Measurements from ENCODE around the gene SUOX.
A peak's percentile ranks its signal among the peaks of the same experiment; 100 is the strongest.
"Not testable (repeated sequence)": the region's sequence is repeated elsewhere in the genome, so short reads cannot be mapped to it uniquely, and the experiment has no call there.

The SUOX gene

DNA sequence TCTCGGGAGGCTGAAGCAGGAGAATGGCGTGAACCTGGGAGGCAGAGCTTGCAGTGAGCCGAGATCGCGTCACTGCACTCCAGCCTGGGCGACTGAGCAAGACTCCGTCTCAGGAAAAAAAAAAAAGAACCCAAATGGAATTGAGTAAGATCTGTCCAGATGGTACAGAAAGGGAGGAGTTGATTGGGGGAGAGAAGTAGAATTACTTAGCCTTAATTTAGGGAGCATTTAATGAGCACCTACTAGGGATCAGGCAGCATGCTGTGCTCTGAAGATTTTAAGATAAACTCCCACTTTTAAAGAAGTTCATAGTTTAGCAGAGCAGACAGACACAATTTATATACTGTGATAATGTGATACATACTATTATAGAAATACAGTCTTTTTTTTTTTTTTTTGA lies 18.7 kb upstream of the SUOX start:
- DNase-seq: no peak
- Histone ChIP-seq H3K4me3 (ENCODE audit: low read length) (no peak overlapping the region), H2AK5ac (ENCODE audit: low read length) (no peak overlapping the region), H2BK120ac (ENCODE audit: low read depth, low read length) (no peak overlapping the region), H3K23ac (ENCODE audit: low read length) (no peak overlapping the region), H3K79me1 (ENCODE audit: low read length) (peaks cover 15% of the 10 kb centered on the region), H3K27me3 (ENCODE audit: insufficient read depth, low read length, poor library complexity) (no peaks in the 10 kb centered on the region), H3K9ac (ENCODE audit: low read length) (no peak overlapping the region), H4K5ac (ENCODE audit: low read length) (no peak overlapping the region), H3K4ac (ENCODE audit: low read depth, low read length) (no peak overlapping the region), H2BK15ac (replicated peaks; ENCODE audit: low read depth) (no peak overlapping the region), H3K27ac (ENCODE audit: low read depth, low read length) (no peak overlapping the region), H3K4me1 (ENCODE audit: control insufficient read depth, low read depth, low read length) (peaks cover 2% of the 10 kb centered on the region), H3K79me2 (ENCODE audit: control insufficient read depth, insufficient read depth, low read length) (peaks cover 27% of the 10 kb centered on the region), H3K36me3 (ENCODE audit: control insufficient read depth, insufficient read depth, low read length) (peaks cover 1% of the 10 kb centered on the region), H4K8ac (ENCODE audit: low read depth, low read length) (no peak overlapping the region), H3K56ac (ENCODE audit: low read length) (no peak overlapping the region), H3K18ac (ENCODE audit: low read length) (no peak overlapping the region), H2BK5ac (ENCODE audit: low read length) (no peak overlapping the region), H3K4me2 (ENCODE audit: low read length) (no peak overlapping the region)
- no CpG with 5 or more reads among the region's 7 CpGs for WGBS (ENCODE audit: extremely low coverage, insufficient coverage, low lambda C conversion rate)

GRCh38 chr12:55979069-55979468 lies 18.0 kb upstream of the SUOX start:
- H3K79me2 ChIP-seq (ENCODE audit: control insufficient read depth, insufficient read depth, low read length): peaks cover 27% of the 10 kb centered on the region

GRCh38 chr12:55981882-55982281 lies 15.2 kb upstream of the SUOX start:
- not testable (repeated sequence) for H3K23ac ChIP-seq (ENCODE audit: low read length); H2AK5ac ChIP-seq (ENCODE audit: low read length); H2BK120ac ChIP-seq (ENCODE audit: low read depth, low read length); H4K8ac ChIP-seq (ENCODE audit: low read depth, low read length); H3K56ac ChIP-seq (ENCODE audit: low read length); H3K79me2 ChIP-seq (ENCODE audit: control insufficient read depth, insufficient read depth, low read length); H3K4me2 ChIP-seq (ENCODE audit: low read length); H3K18ac ChIP-seq (ENCODE audit: low read length); H3K9ac ChIP-seq (ENCODE audit: low read length); H3K27me3 ChIP-seq (ENCODE audit: insufficient read depth, low read length, poor library complexity); H3K36me3 ChIP-seq (ENCODE audit: control insufficient read depth, insufficient read depth, low read length); H3K4me1 ChIP-seq (ENCODE audit: control insufficient read depth, low read depth, low read length); H3K27ac ChIP-seq (ENCODE audit: low read depth, low read length); H2BK15ac ChIP-seq (replicated peaks; ENCODE audit: low read depth); H2BK5ac ChIP-seq (ENCODE audit: low read length); H3K4me3 ChIP-seq (ENCODE audit: low read length); H4K5ac ChIP-seq (ENCODE audit: low read length); H3K4ac ChIP-seq (ENCODE audit: low read depth, low read length)
- DNase-seq: peak; percentile 13
- no CpG with 5 or more reads among the region's 5 CpGs for WGBS (ENCODE audit: extremely low coverage, insufficient coverage, low lambda C conversion rate)
- peaks cover 11% of the 10 kb centered on the region for H3K79me1 ChIP-seq (ENCODE audit: low read length)

More at GRCh38 chr12:55979069-55979468, 18.0 kb upstream of the SUOX start:
- no peak overlapping the region for H3K23ac ChIP-seq (ENCODE audit: low read length)
- H4K8ac ChIP-seq (ENCODE audit: low read depth, low read length): no peak overlapping the region
- no peak overlapping the region for H2BK5ac ChIP-seq (ENCODE audit: low read length)
- H3K27me3 ChIP-seq (ENCODE audit: insufficient read depth, low read length, poor library complexity): no peaks in the 10 kb centered on the region
- peaks cover 15% of the 10 kb centered on the region for H3K79me1 ChIP-seq (ENCODE audit: low read length)
- no CpG with 5 or more reads among the region's 3 CpGs for WGBS (ENCODE audit: extremely low coverage, insufficient coverage, low lambda C conversion rate)
- no peak overlapping the region for H2AK5ac ChIP-seq (ENCODE audit: low read length)
- H3K4me2 ChIP-seq (ENCODE audit: low read length): no peak overlapping the region
- H4K5ac ChIP-seq (ENCODE audit: low read length): no peak overlapping the region
- H3K4ac ChIP-seq (ENCODE audit: low read depth, low read length): no peak overlapping the region
- no peak overlapping the region for H2BK15ac ChIP-seq (replicated peaks; ENCODE audit: low read depth)
- peaks cover 2% of the 10 kb centered on the region for H3K4me1 ChIP-seq (ENCODE audit: control insufficient read depth, low read depth, low read length)
- H3K27ac ChIP-seq (ENCODE audit: low read depth, low read length): no peak overlapping the region
- DNase-seq: no peak
- H3K36me3 ChIP-seq (ENCODE audit: control insufficient read depth, insufficient read depth, low read length): peaks cover 1% of the 10 kb centered on the region
- no peak overlapping the region for H3K4me3 ChIP-seq (ENCODE audit: low read length)
- no peak overlapping the region for H3K18ac ChIP-seq (ENCODE audit: low read length)
- no peak overlapping the region for H3K9ac ChIP-seq (ENCODE audit: low read length)
- H3K56ac ChIP-seq (ENCODE audit: low read length): no peak overlapping the region
- H2BK120ac ChIP-seq (ENCODE audit: low read depth, low read length): no peak overlapping the region

GRCh38 chr12:55982319-55982936 lies 14.6 kb upstream of the SUOX start:
- H2AK5ac ChIP-seq (ENCODE audit: low read length): no peak overlapping the region
- no peak overlapping the region for H3K18ac ChIP-seq (ENCODE audit: low read length)
- H3K4ac ChIP-seq (ENCODE audit: low read depth, low read length): no peak overlapping the region
- no peak overlapping the region for H2BK120ac ChIP-seq (ENCODE audit: low read depth, low read length)
- no peak overlapping the region for H3K27ac ChIP-seq (ENCODE audit: low read depth, low read length)
- H3K4me1 ChIP-seq (ENCODE audit: control insufficient read depth, low read depth, low read length): no peaks in the 10 kb centered on the region
- no peak overlapping the region for H3K4me3 ChIP-seq (ENCODE audit: low read length)
- H3K9ac ChIP-seq (ENCODE audit: low read length): no peak overlapping the region
- H3K36me3 ChIP-seq (ENCODE audit: control insufficient read depth, insufficient read depth, low read length): peaks cover 1% of the 10 kb centered on the region
- no peak overlapping the region for H3K4me2 ChIP-seq (ENCODE audit: low read length)
- H2BK15ac ChIP-seq (replicated peaks; ENCODE audit: low read depth): no peak overlapping the region
- no peaks in the 10 kb centered on the region for H3K27me3 ChIP-seq (ENCODE audit: insufficient read depth, low read length, poor library complexity)
- H4K5ac ChIP-seq (ENCODE audit: low read length): no peak overlapping the region
- WGBS (ENCODE audit: extremely low coverage, insufficient coverage, low lambda C conversion rate): no CpG with 5 or more reads among the region's 3 CpGs
- no peak for DNase-seq
- H3K79me1 ChIP-seq (ENCODE audit: low read length): peaks cover 11% of the 10 kb centered on the region
- no peak overlapping the region for H3K23ac ChIP-seq (ENCODE audit: low read length)
- H3K79me2 ChIP-seq (ENCODE audit: control insufficient read depth, insufficient read depth, low read length): peaks cover 5% of the 10 kb centered on the region
- H4K8ac ChIP-seq (ENCODE audit: low read depth, low read length): no peak overlapping the region
- no peak overlapping the region for H3K56ac ChIP-seq (ENCODE audit: low read length)
- no peak overlapping the region for H2BK5ac ChIP-seq (ENCODE audit: low read length)

DNA sequence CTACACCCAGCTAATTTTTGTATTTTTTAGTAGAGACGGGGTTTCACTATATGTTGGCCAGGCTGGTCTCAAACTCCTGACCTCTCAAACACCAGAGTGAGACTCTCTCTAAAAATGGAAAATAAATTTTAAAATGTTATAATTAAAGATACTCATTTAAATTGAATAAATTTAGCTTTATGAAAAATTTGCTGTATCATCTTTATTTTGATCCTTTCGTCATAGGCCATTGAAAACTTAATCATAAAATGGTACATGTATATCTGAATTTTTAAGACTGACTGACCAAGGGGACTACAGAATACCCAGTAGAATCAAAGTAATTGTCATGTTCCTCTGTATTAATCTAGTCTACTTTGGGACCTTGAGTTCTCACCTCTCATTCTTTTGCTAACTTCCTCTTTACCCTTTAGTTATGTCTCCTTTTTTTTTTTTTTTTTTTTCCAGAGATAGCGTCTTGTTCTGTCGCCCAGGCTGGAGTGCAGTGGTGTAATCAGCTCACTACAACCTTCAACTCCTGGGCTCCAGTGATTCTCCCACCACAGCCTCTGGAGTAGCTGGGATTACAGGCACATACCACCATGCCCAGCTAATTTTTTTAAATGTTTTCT lies 13.7 kb upstream of the SUOX start:
- no peak overlapping the region for H3K4me3 ChIP-seq (ENCODE audit: low read length)
- H2AK5ac ChIP-seq (ENCODE audit: low read length): no peak overlapping the region
- H3K27me3 ChIP-seq (ENCODE audit: insufficient read depth, low read length, poor library complexity): no peaks in the 10 kb centered on the region
- H3K56ac ChIP-seq (ENCODE audit: low read length): no peak overlapping the region
- H3K79me1 ChIP-seq (ENCODE audit: low read length): peaks cover 9% of the 10 kb centered on the region
- H3K18ac ChIP-seq (ENCODE audit: low read length): no peak overlapping the region
- H3K9ac ChIP-seq (ENCODE audit: low read length): no peak overlapping the region
- no peak overlapping the region for H3K27ac ChIP-seq (ENCODE audit: low read depth, low read length)
- H3K36me3 ChIP-seq (ENCODE audit: control insufficient read depth, insufficient read depth, low read length): peaks cover 1% of the 10 kb centered on the region
- H2BK120ac ChIP-seq (ENCODE audit: low read depth, low read length): no peak overlapping the region
- no peak overlapping the region for H2BK5ac ChIP-seq (ENCODE audit: low read length)
- no peaks in the 10 kb centered on the region for H3K79me2 ChIP-seq (ENCODE audit: control insufficient read depth, insufficient read depth, low read length)
- DNase-seq: no peak
- no peak overlapping the region for H3K4ac ChIP-seq (ENCODE audit: low read depth, low read length)
- H3K23ac ChIP-seq (ENCODE audit: low read length): no peak overlapping the region
- H2BK15ac ChIP-seq (replicated peaks; ENCODE audit: low read depth): no peak overlapping the region
- no peak overlapping the region for H4K5ac ChIP-seq (ENCODE audit: low read length)
- no peak overlapping the region for H3K4me2 ChIP-seq (ENCODE audit: low read length)
- no peaks in the 10 kb centered on the region for H3K4me1 ChIP-seq (ENCODE audit: control insufficient read depth, low read depth, low read length)
- no peak overlapping the region for H4K8ac ChIP-seq (ENCODE audit: low read depth, low read length)
- WGBS (ENCODE audit: extremely low coverage, insufficient coverage, low lambda C conversion rate): no CpG with 5 or more reads among the region's 4 CpGs

- Histone ChIP-seq H3K18ac (ENCODE audit: low read length) (no peak overlapping the region), H3K9ac (ENCODE audit: low read length) (no peak overlapping the region), H3K4me2 (ENCODE audit: low read length) (no peak overlapping the region), H4K5ac (ENCODE audit: low read length) (no peak overlapping the region), H3K79me1 (ENCODE audit: low read length) (peaks cover 7% of the 10 kb centered on the region), H3K4ac (ENCODE audit: low read depth, low read length) (no peak overlapping the region), H2BK15ac (replicated peaks; ENCODE audit: low read depth) (no peak overlapping the region), H3K27ac (ENCODE audit: low read depth, low read length) (no peak overlapping the region), H2BK120ac (ENCODE audit: low read depth, low read length) (no peak overlapping the region), H2AK5ac (ENCODE audit: low read length) (no peak overlapping the region), H3K4me1 (ENCODE audit: control insufficient read depth, low read depth, low read length) (no peaks in the 10 kb centered on the region), H3K36me3 (ENCODE audit: control insufficient read depth, insufficient read depth, low read length) (peaks cover 3% of the 10 kb centered on the region), H4K8ac (ENCODE audit: low read depth, low read length) (no peak overlapping the region), H3K23ac (ENCODE audit: low read length) (no peak overlapping the region), H3K4me3 (ENCODE audit: low read length) (no peak overlapping the region), H3K27me3 (ENCODE audit: insufficient read depth, low read length, poor library complexity) (no peaks in the 10 kb centered on the region), H3K79me2 (ENCODE audit: control insufficient read depth, insufficient read depth, low read length) (no peaks in the 10 kb centered on the region), H2BK5ac (ENCODE audit: low read length) (no peak overlapping the region), H3K56ac (ENCODE audit: low read length) (no peak overlapping the region)
- no peak for DNase-seq
- no CpG with 5 or more reads among the region's 2 CpGs for WGBS (ENCODE audit: extremely low coverage, insufficient coverage, low lambda C conversion rate)
Observed at GRCh38 chr12:55984861-55985260, 12.2 kb upstream of the SUOX start.
